Esophagus muscularis mucosa (tissue), 4 donors: Measurements from ENCODE around the gene PTPRN. TPM values are rescaled to one million over a fixed set of nuclear protein-coding genes. Genes with fewer than 3 reads are reported as not detected.

Experiments
- DNase-seq: peaks from one replicate; pipeline ENCODE4 v3.0.0-alpha.2; 2017; ENCODE audit errors: extremely low spot score
- H3K27ac ChIP-seq, 4 donors: fragments of 200-600 bp; sonication (generic); replicated peaks in 1 of 4; 1 replicate in 3 of 4; 2 replicates in 1 of 4; pipeline ENCODE4 v1.5.1; 2016 to 2019; ENCODE audit warnings: mild to moderate bottlenecking in 1 of 4
- H3K27me3 ChIP-seq, 4 donors: fragments of 200-600 bp; sonication (generic); one replicate each; pipeline versions ENCODE4 v1.5.1 to v1.6.0; 2016 to 2019
- H3K36me3 ChIP-seq, 4 donors: fragments of 200-600 bp; sonication (generic); one replicate each; pipeline ENCODE4 v1.5.1; 2016 to 2019
- H3K4me1 ChIP-seq, 4 donors: fragments of 200-600 bp; sonication (generic); one replicate each; pipeline ENCODE4 v1.5.1; 2016 to 2019
- H3K4me3 ChIP-seq, 4 donors: fragments of 200-600 bp; sonication (generic); 1 replicate in 2 of 4; 2 replicates in 2 of 4; pipeline ENCODE4 v1.5.1; 2016 to 2019; ENCODE audit warnings: mild to moderate bottlenecking in 4 of 4, moderate library complexity in 1 of 4
- H3K9me3 ChIP-seq, 4 donors: fragments of 200-600 bp; sonication (generic); 1 replicate in 3 of 4; 2 replicates in 1 of 4; pipeline ENCODE4 v1.5.1; 2016 to 2019
- EP300 ChIP-seq: sonication (generic); formaldehyde crosslinking; IDR thresholded peaks from one replicate; pipeline ENCODE4 v1.6.1; 2017; ENCODE audit warnings: antibody characterized with exemption
- POLR2A ChIP-seq: fragments of 450-650 bp; IDR thresholded peaks from one replicate; pipeline ENCODE4 v1.6.1; 2017; ENCODE audit warnings: antibody characterized with exemption, moderate library complexity, mild to moderate bottlenecking, low read depth
- POLR2AphosphoS5 ChIP-seq, 2 donors: sonication (generic); formaldehyde crosslinking; IDR thresholded peaks; one replicate each; pipeline ENCODE4 v1.6.1; 2017; ENCODE audit warnings: antibody characterized with exemption in 2 of 2
- WGBS: methylation state at CpG from one replicate; pipeline ENCODE4 v1.1.5; 2018; 5-methylcytosine and 5-hydroxymethylcytosine counted together
- intact Hi-C: fragments of 100-400 bp; cut with DNase I; formaldehyde crosslinking; loops from one replicate; pipeline ENCODE4 v1.15.1; 2023
- small RNA-seq, 3 donors: library from RNA; depleted of rRNA; stranded (forward); fragments of <200 nt; gene quantifications; one replicate each; pipeline ENCODE3, GENCODE V24; 2016
- total RNA-seq, 4 donors: library from RNA; depleted of rRNA; stranded (reverse); fragments of >200 nt; gene quantifications; one replicate each; pipeline versions ENCODE4 v1.1.0 to v1.2.1, GENCODE V29; 2016
- TF ChIP-seq, protein P1 (sequence below), 3 experiments: fragments of 200-600 bp in 2 of 3; fragments of 450-650 bp in 1 of 3; sonication (generic) in 2 of 3; IDR thresholded peaks; one replicate each; pipeline ENCODE4 v1.5.1; 2017 to 2019; ENCODE audit warnings: antibody characterized with exemption in 3 of 3, mild to moderate bottlenecking in 2 of 3, moderate library complexity in 1 of 3

PTPRN gene
- total RNA-seq, 4 donors from 2014 or later: 2.1 to 6.6 (median 4.1) TPM

DNA sequence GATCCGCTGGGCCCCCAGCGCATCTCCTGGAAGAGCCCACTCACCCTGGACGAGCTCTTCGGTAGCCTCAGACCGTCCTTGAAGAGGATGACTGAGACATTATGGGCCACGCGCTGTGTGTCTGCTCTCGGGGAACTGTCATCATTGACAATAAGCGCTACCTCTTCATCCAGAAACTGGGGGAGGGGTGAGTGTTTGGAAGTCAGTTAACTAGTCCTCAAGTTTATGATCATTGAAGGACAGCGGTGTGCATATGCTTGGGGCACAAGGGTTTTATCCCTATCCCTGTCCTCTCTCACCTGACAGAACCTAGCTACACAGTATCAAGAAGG is 63.3 kb downstream of the PTPRN start:
- H3K27me3 ChIP-seq: no peaks in the 10 kb centered on the region

DNA sequence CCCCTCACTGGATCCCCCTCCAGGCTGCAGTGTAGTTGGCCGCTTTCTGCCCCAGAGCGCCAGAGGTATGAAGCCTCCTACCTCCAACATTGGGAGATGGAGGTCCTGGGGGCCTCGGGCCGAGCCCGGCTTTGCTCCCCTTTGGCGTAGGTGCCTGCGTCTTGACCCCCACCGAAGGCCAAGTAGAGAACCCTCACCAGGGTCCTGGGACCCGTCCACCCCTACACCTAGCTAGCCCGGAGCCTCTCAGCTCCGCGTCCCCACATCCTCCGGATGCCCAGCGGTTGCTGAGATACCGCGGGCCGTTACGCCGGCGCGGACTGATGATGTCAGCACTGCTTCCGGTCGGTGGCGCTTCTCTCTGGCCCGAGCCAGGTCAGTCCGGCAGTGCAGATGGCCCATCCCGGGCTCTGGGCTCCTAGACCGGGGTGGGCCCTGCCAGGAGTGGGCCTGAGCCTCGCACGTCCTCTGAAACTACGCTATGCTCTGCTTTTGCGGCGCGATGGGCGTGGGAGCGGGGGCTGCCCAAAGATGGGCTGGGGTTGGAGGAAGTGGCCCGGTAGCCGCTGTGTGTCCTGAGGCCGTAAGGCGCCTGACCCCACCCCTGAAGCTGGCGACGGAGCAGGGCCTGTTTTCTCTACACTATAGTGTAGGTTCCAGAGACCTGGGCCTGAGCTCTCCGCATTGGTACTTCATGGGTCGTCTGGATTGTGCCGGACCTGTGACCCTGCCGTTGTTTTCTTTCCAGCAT is 63.9 kb downstream of the PTPRN start, which contains the start of the genes GLB1L and STK16:
TSS of gene GLB1L (minus strand) at position 297 of the 751 bp plus-strand sequence. CDS start 1,871 bp downstream, outside the sequence.
TSS of gene STK16 (plus strand) at position 332 of the 751 bp plus-strand sequence. CDS start 521 bp downstream, outside the sequence.
- peak within 1 kb of the TSS; percentile 64 to 97 (median 70) for H3K4me3 ChIP-seq
- DNase-seq: peak; percentile 99
- WGBS: 3% methylated on average over 4 of the region's 46 CpGs
- no peaks in the 10 kb centered on the region for H3K27me3 ChIP-seq
- H3K36me3 ChIP-seq: peaks cover 2 to 31% (median 21%) of the 10 kb centered on the region in 4 donors
- peaks cover 41 to 57% (median 50%) of the 10 kb centered on the region in 4 donors for H3K4me1 ChIP-seq
- intact Hi-C loops: loop anchor here (2.0 to 10.0 kb wide), 2 partner anchors 17 to 49 kb away; partner anchors contain the start of genes ANKZF1 and ATG9A
- peak; percentile 98 to 99 for TF ChIP-seq POLR2AphosphoS5 (IDR thresholded peaks at IDR 0.05)
- TF ChIP-seq POLR2A: peak; percentile 79
- no peak for TF ChIP-seq EP300
- H3K27ac ChIP-seq: peak within 1 kb of the TSS; percentile 88 to 94 (median 90)
- H3K9me3 ChIP-seq: no peaks in the 10 kb centered on the region

More for the DNA sequence above, 63.3 kb downstream of the PTPRN start:
- DNase-seq: no peak
- H3K27ac ChIP-seq: peak overlapping the region; percentile 88 to 94 (median 90)
- peaks cover 46 to 63% (median 55%) of the 10 kb centered on the region in 4 donors for H3K4me1 ChIP-seq
- H3K4me3 ChIP-seq: peak overlapping the region; percentile 64 to 97 (median 70)
- H3K36me3 ChIP-seq: peaks cover 7 to 37% (median 26%) of the 10 kb centered on the region in 4 donors
- 16% methylated on average over 9 of the region's 10 CpGs for WGBS
- intact Hi-C loops: loop anchor here (2.0 to 10.0 kb wide), 2 partner anchors 17 to 49 kb away; partner anchors contain the start of genes ANKZF1 and ATG9A
- TF ChIP-seq POLR2A: no peak
- TF ChIP-seq, protein P1, sequence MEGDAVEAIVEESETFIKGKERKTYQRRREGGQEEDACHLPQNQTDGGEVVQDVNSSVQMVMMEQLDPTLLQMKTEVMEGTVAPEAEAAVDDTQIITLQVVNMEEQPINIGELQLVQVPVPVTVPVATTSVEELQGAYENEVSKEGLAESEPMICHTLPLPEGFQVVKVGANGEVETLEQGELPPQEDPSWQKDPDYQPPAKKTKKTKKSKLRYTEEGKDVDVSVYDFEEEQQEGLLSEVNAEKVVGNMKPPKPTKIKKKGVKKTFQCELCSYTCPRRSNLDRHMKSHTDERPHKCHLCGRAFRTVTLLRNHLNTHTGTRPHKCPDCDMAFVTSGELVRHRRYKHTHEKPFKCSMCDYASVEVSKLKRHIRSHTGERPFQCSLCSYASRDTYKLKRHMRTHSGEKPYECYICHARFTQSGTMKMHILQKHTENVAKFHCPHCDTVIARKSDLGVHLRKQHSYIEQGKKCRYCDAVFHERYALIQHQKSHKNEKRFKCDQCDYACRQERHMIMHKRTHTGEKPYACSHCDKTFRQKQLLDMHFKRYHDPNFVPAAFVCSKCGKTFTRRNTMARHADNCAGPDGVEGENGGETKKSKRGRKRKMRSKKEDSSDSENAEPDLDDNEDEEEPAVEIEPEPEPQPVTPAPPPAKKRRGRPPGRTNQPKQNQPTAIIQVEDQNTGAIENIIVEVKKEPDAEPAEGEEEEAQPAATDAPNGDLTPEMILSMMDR (IDR thresholded peaks at IDR 0.05): no peak
- TF ChIP-seq POLR2AphosphoS5 (IDR thresholded peaks at IDR 0.05): no peak
- no peak for TF ChIP-seq EP300
- H3K9me3 ChIP-seq: no peaks in the 10 kb centered on the region

DNA sequence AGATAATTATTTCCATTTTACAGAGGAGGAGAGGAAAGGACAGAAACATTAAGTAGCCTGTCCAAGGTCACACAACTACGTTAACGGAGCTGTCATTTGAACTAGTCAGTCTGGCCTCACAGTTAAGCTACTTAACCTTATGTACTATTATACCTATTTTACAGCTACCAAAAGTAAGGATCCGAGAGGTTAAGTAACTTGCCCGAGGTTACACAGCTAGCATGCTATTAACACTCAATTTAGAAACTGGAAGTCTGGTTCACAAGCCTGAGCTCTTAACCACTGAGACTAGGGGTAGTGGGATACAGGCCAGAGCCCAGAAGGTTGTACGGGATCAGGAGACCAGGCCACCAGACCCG is 64.4 kb downstream of the PTPRN start:
- no peaks in the 10 kb centered on the region for H3K9me3 ChIP-seq
- H3K4me3 ChIP-seq: peak overlapping the region; percentile 64 to 97 (median 70)
- H3K27me3 ChIP-seq: no peaks in the 10 kb centered on the region
- WGBS: 52% methylated on average over 5 of the region's 6 CpGs
- peaks cover 35 to 52% (median 44%) of the 10 kb centered on the region in 4 donors for H3K4me1 ChIP-seq
- no peak for DNase-seq
- intact Hi-C loops: loop anchor here (2.0 to 10.0 kb wide), 2 partner anchors 16 to 50 kb away; partner anchors contain the start of genes ANKZF1 and ATG9A
- peaks cover 0 to 32% (median 18%) of the 10 kb centered on the region in 4 donors for H3K36me3 ChIP-seq
- TF ChIP-seq POLR2AphosphoS5 (IDR thresholded peaks at IDR 0.05) (no peak), EP300 (no peak), POLR2A (no peak)
- TF ChIP-seq, protein P1 (IDR thresholded peaks at IDR 0.05): no peak
- H3K27ac ChIP-seq: peak overlapping the region; percentile 88 to 94 (median 90)

DNA sequence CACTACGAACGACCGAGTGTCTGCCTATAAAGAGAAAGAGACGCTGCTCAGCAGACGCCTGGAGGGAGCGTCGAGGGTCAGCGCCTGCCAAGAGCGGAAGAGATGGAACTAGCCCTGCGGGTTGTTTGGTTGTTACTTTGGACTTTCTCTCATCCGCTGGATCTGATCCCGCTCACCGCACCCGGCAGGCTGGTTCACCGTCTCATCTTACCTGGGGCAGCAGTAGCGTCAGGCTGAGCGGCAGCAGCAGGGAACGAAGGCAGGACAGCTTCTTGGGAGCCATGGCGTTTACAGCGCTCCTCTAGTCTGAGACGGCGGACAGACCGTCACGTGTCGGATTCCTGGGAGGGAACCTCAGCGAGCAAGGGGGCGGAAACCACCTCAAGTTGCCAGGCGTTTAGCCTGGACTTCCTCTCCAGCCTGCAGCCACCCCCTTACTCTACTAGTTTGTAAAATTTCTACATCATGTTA is 65.9 kb downstream of the PTPRN start:
- peaks cover 26 to 37% (median 31%) of the 10 kb centered on the region in 4 donors for H3K4me1 ChIP-seq
- peak overlapping the region in 1 of 4 donors; percentile 8 for H3K27ac ChIP-seq
- no peak for DNase-seq
- peak overlapping the region; percentile 24 to 39 (median 28) for H3K4me3 ChIP-seq
- TF ChIP-seq, protein P1 (IDR thresholded peaks at IDR 0.05): no peak
- TF ChIP-seq POLR2AphosphoS5 (IDR thresholded peaks at IDR 0.05): peak in 1 of 2 donors; percentile 20
- no peak for TF ChIP-seq EP300
- no peak for TF ChIP-seq POLR2A
- H3K9me3 ChIP-seq: no peaks in the 10 kb centered on the region
- WGBS: 49% methylated on average over 10 of the region's 28 CpGs
- peaks cover 6 to 33% (median 18%) of the 10 kb centered on the region in 4 donors for H3K36me3 ChIP-seq
- no peaks in the 10 kb centered on the region for H3K27me3 ChIP-seq
- intact Hi-C loops: loop anchor here (10.0 kb wide), 1 partner anchor 51 kb away; no protein-coding TSS in a partner anchor

Small RNA genes within 50 kb of the gene (small RNA-seq; reads per million reads assigned to genes)
- gene AC053503.3: 0 reads per million in 3 donors
- gene MIR153-1: 0 to 0.51 (median 0) reads per million in 3 donors

Other genes starting within 250 kb of the PTPRN start
- gene IHH, start 248.5 kb downstream of the PTPRN start, total RNA-seq: not detected
- gene NHEJ1, start 148.6 kb downstream of the PTPRN start, total RNA-seq: 10 to 100 TPM; 15.1 to 24.4 (median 17.8) TPM
- under 1 TPM; 0.23 to 0.58 (median 0.37) TPM for gene SLC23A3, start 139.4 kb downstream of the PTPRN start, total RNA-seq
- 10 to 100 TPM; 41.9 to 98.0 (median 61.9) TPM for gene CNPPD1, start 132.5 kb downstream of the PTPRN start, total RNA-seq
- 10 to 100 TPM; 44.0 to 69.3 (median 56.3) TPM for gene RETREG2, start 131.1 kb downstream of the PTPRN start, total RNA-seq
- gene ZFAND2B, start 102.6 kb downstream of the PTPRN start, total RNA-seq: 10 to 100 TPM; 27.0 to 50.1 (median 36.9) TPM
- gene ABCB6, start 90.4 kb downstream of the PTPRN start, total RNA-seq: 10 to 100 TPM; 17.4 to 27.3 (median 19.6) TPM
- gene ATG9A, start 79.8 kb downstream of the PTPRN start, total RNA-seq: 10 to 100 TPM; 41.5 to 75.3 (median 56.2) TPM
- 10 to 100 TPM; 20.4 to 34.1 (median 27.6) TPM for gene ANKZF1, start 79.6 kb downstream of the PTPRN start, total RNA-seq
- gene GLB1L, start 64.0 kb downstream of the PTPRN start, total RNA-seq: 1 to 10 TPM; 3.3 to 6.4 (median 5.6) TPM
- gene STK16, start 63.9 kb downstream of the PTPRN start, total RNA-seq: 10 to 100 TPM; 12.8 to 21.6 (median 16.7) TPM
- not detected for gene TUBA4B, start 56.2 kb downstream of the PTPRN start, total RNA-seq
- gene TUBA4A, start 55.5 kb downstream of the PTPRN start, total RNA-seq: 100 to 1,000 TPM in 1 of 4 donors, 10 to 100 TPM in 3; 44.2 to 132 (median 74.4) TPM
- 10 to 100 TPM; 33.3 to 84.8 (median 50.7) TPM for gene DNAJB2, start 30.0 kb downstream of the PTPRN start, total RNA-seq
- gene RESP18, start 23.3 kb upstream of the PTPRN start, total RNA-seq: not detected
- gene DNPEP, start 78.5 kb upstream of the PTPRN start, total RNA-seq: 100 to 1,000 TPM in 1 of 4 donors, 10 to 100 TPM in 3; 44.9 to 102 (median 61.6) TPM
- gene DES, start 109.0 kb upstream of the PTPRN start, total RNA-seq: over 10,000 TPM; 19,781 to 23,770 (median 22,752) TPM
- 100 to 1,000 TPM; 115 to 251 (median 180) TPM for gene SPEG, start 125.4 kb upstream of the PTPRN start, total RNA-seq
- 10 to 100 TPM; 16.2 to 32.6 (median 19.9) TPM for gene GMPPA, start 189.5 kb upstream of the PTPRN start, total RNA-seq
- gene ASIC4, start 205.1 kb upstream of the PTPRN start, total RNA-seq: not detected
- 10 to 100 TPM; 44.4 to 67.8 (median 58.4) TPM for gene CHPF, start 234.4 kb upstream of the PTPRN start, total RNA-seq
- 1 to 10 TPM; 3.7 to 4.7 (median 4.2) TPM for gene TMEM198, start 234.6 kb upstream of the PTPRN start, total RNA-seq